HCT116 (cell line): ENCODE data around the gene DLG2.

ENCODE experiments used
- CEBPB ChIP-seq: IDR thresholded peaks from 2 replicates; pipeline ENCODE4 v1.6.1; 2012; ENCODE audit warnings: low read depth
- CTCF ChIP-seq, 3 experiments: fragments of 200-600 bp in 1 of 3; sonication (generic) in 1 of 3; IDR thresholded peaks in 2 of 3; conservative IDR thresholded peaks in 1 of 3; 2 replicates each; pipeline ENCODE4 v1.5.1; 2012 to 2017; ENCODE audit warnings: low read depth in 2 of 3, low read length in 2 of 3, antibody characterized with exemption in 1 of 3, borderline replicate concordance in 1 of 3, control low read depth in 1 of 3, mild to moderate bottlenecking in 1 of 3, mixed read lengths in 1 of 3, mixed run types in 1 of 3, moderate library complexity in 1 of 3; ENCODE audit not compliant: insufficient read depth in 1 of 3
- EZH2phosphoT487 ChIP-seq: fragments of 200-600 bp; IDR thresholded peaks from 2 replicates; pipeline ENCODE4 v1.6.1; 2018; ENCODE audit warnings: antibody characterized with exemption, borderline replicate concordance
- MAX ChIP-seq: IDR thresholded peaks from 2 replicates; pipeline ENCODE4 v1.6.1; 2012
- POLR2A ChIP-seq: IDR thresholded peaks from 2 replicates; pipeline ENCODE4 v1.7.0; 2011; ENCODE audit warnings: borderline replicate concordance; ENCODE audit not compliant: insufficient read depth, insufficient read length; ENCODE audit errors: extremely low read depth
- POLR2AphosphoS5 ChIP-seq: IDR thresholded peaks from 2 replicates; pipeline ENCODE4 v1.6.1; 2011; ENCODE audit warnings: mild to moderate bottlenecking, low read depth, low read length, moderate library complexity
- REST ChIP-seq: IDR thresholded peaks from 2 replicates; pipeline ENCODE4 v1.6.1; 2012; ENCODE audit warnings: low read depth
- SIN3A ChIP-seq: IDR thresholded peaks from 2 replicates; pipeline ENCODE4 v1.6.1; 2012; ENCODE audit warnings: low read depth
- SP1 ChIP-seq: IDR thresholded peaks from 2 replicates; pipeline ENCODE4 v1.6.1; 2012; ENCODE audit warnings: low read depth
- ZNF274 ChIP-seq: fragments of 200-500 bp; sonication (Bioruptor generic); IDR thresholded peaks from 2 replicates; pipeline ENCODE4 v1.6.1; 2014; ENCODE audit warnings: mild to moderate bottlenecking, low read depth, low read length, inconsistent platforms

GRCh38 chr11:84514436-84514835, 1112.7 kb downstream of the DLG2 start:
- TF ChIP-seq CTCF (IDR thresholded peaks at IDR 0.05 in 2 of 3, conservative IDR thresholded peaks at IDR 0.05 in 1 of 3; ENCODE audit: borderline replicate concordance in 1 of 3, insufficient read depth in 1 of 3, low read depth in 2 of 3, low read length in 2 of 3), result no peak
- TF ChIP-seq POLR2A, result no peak
- no peak for TF ChIP-seq SIN3A
- TF ChIP-seq REST, result no peak
- no peak for TF ChIP-seq SP1
- TF ChIP-seq CEBPB, result no peak
- no peak for TF ChIP-seq EZH2phosphoT487
- no peak for TF ChIP-seq POLR2AphosphoS5
- TF ChIP-seq MAX, result no peak
- no peak for TF ChIP-seq ZNF274
